DOHH2 (cell line): ENCODE measurements around the gene OSTF1.

Experiments used
- H3F3A ChIP-seq: fragments of 200-600 bp; sonication (generic), shearing (Covaris generic); 2 replicates; pipeline ENCODE4 v1.6.0; 2016; ENCODE audit warnings: antibody characterized with exemption, mild to moderate bottlenecking; ENCODE audit not compliant: control insufficient read depth, insufficient read depth
- H3K27ac ChIP-seq: fragments of 200-600 bp; sonication (generic); 2 replicates; pipeline ENCODE4 v1.5.1; 2014; ENCODE audit warnings: low read depth, mild to moderate bottlenecking, low read length, moderate library complexity
- H3K27me3 ChIP-seq: fragments of 200-600 bp; sonication (generic); 2 replicates; pipeline ENCODE4 v1.6.1; 2014; ENCODE audit warnings: mild to moderate bottlenecking, low read length, mixed read lengths; ENCODE audit not compliant: control insufficient read depth
- H3K36me3 ChIP-seq: fragments of 200-600 bp; sonication (generic); 2 replicates; pipeline ENCODE4 v1.6.1; 2014; ENCODE audit warnings: mild to moderate bottlenecking, low read length, moderate library complexity, mixed read lengths; ENCODE audit not compliant: control insufficient read depth
- H3K4me1 ChIP-seq: fragments of 200-600 bp; sonication (generic); 2 replicates; pipeline ENCODE4 v1.6.1; 2014; ENCODE audit warnings: mild to moderate bottlenecking, low read length, mixed read lengths; ENCODE audit not compliant: control insufficient read depth
- H3K4me2 ChIP-seq: fragments of 200-600 bp; sonication (generic); 2 replicates; pipeline ENCODE4 v1.6.0; 2014; ENCODE audit warnings: mild to moderate bottlenecking, low read length, moderate library complexity
- H3K4me3 ChIP-seq: fragments of 200-600 bp; sonication (generic); 2 replicates; pipeline ENCODE4 v1.5.1; 2014; ENCODE audit warnings: mild to moderate bottlenecking, low read length, mixed read lengths
- H3K79me2 ChIP-seq: fragments of 200-600 bp; sonication (generic); 2 replicates; pipeline ENCODE4 v1.6.1; 2014; ENCODE audit warnings: mild to moderate bottlenecking, low read length, mixed read lengths; ENCODE audit not compliant: control insufficient read depth
- H3K9me2 ChIP-seq: fragments of 200-600 bp; sonication (generic); replicated peaks from 2 replicates; pipeline ENCODE4 v1.6.1; 2014; ENCODE audit warnings: mild to moderate bottlenecking, low read length, mixed read lengths; ENCODE audit not compliant: control insufficient read depth
- H3K9me3 ChIP-seq: fragments of 200-600 bp; sonication (generic); 2 replicates; pipeline ENCODE4 v1.6.1; 2014; ENCODE audit warnings: antibody characterized with exemption, low read length, mixed read lengths; ENCODE audit not compliant: control insufficient read depth, insufficient read depth
- H4K20me1 ChIP-seq: fragments of 200-600 bp; sonication (generic); 2 replicates; pipeline ENCODE4 v1.6.0; 2014; ENCODE audit warnings: low read depth, mild to moderate bottlenecking, antibody characterized with exemption, low read length, moderate library complexity; ENCODE audit not compliant: control insufficient read depth, insufficient read depth
- CTCF ChIP-seq: fragments of 200-600 bp; sonication (generic); IDR thresholded peaks from one replicate; pipeline ENCODE4 v1.5.1; 2014; ENCODE audit warnings: antibody characterized with exemption, mild to moderate bottlenecking, low read depth, low read length; ENCODE audit not compliant: poor library complexity, severe bottlenecking
- EZH2phosphoT487 ChIP-seq: fragments of 200-600 bp; sonication (generic); IDR thresholded peaks from 2 replicates; pipeline ENCODE4 v1.6.1; 2017; ENCODE audit warnings: borderline replicate concordance, mild to moderate bottlenecking, antibody characterized with exemption, low read length, moderate library complexity, mixed read lengths

The OSTF1 gene

GRCh38 chr9:75051285-75051684, 37.0 kb upstream of the OSTF1 start:
- H3F3A ChIP-seq = no peaks in the 10 kb centered on the region
- no peaks in the 10 kb centered on the region for H3K9me2 ChIP-seq
- no peak for TF ChIP-seq EZH2phosphoT487
- TF ChIP-seq CTCF = no peak

GRCh38 chr9:75053869-75054268, 34.4 kb upstream of the OSTF1 start:
- H4K20me1 ChIP-seq = no peaks in the 10 kb centered on the region
- peaks cover 2% of the 10 kb centered on the region; the same call in 1 of the 2 replicates for H3K27me3 ChIP-seq
- no peaks in the 10 kb centered on the region for H3K9me2 ChIP-seq
- no peak for TF ChIP-seq EZH2phosphoT487
- no peak for TF ChIP-seq CTCF
- no peak overlapping the region for H3K4me3 ChIP-seq
- no peaks in the 10 kb centered on the region for H3K79me2 ChIP-seq
- no peaks in the 10 kb centered on the region for H3K9me3 ChIP-seq
- no peak overlapping the region for H3K27ac ChIP-seq
- no peaks in the 10 kb centered on the region for H3K4me1 ChIP-seq
- no peaks in the 10 kb centered on the region for H3K36me3 ChIP-seq
- no peaks in the 10 kb centered on the region for H3F3A ChIP-seq
- H3K4me2 ChIP-seq = no peak overlapping the region

More at GRCh38 chr9:75051285-75051684, 37.0 kb upstream of the OSTF1 start:
- Histone ChIP-seq H4K20me1 (no peaks in the 10 kb centered on the region), H3K9me3 (no peaks in the 10 kb centered on the region), H3K79me2 (no peaks in the 10 kb centered on the region), H3K27ac (no peak overlapping the region), H3K4me2 (no peak overlapping the region), H3K4me1 (no peaks in the 10 kb centered on the region), H3K27me3 (peaks cover 2% of the 10 kb centered on the region; the same call in 1 of the 2 replicates), H3K4me3 (no peak overlapping the region), H3K36me3 (no peaks in the 10 kb centered on the region)

- no peaks in the 10 kb centered on the region for H3K9me2 ChIP-seq
- no peaks in the 10 kb centered on the region for H4K20me1 ChIP-seq
- no peak overlapping the region for H3K27ac ChIP-seq
- no peak for TF ChIP-seq CTCF
- no peak for TF ChIP-seq EZH2phosphoT487
- H3K4me2 ChIP-seq = no peak overlapping the region
- H3K4me1 ChIP-seq = no peaks in the 10 kb centered on the region
- no peaks in the 10 kb centered on the region for H3K79me2 ChIP-seq
- H3K4me3 ChIP-seq = no peak overlapping the region
- H3K27me3 ChIP-seq = peaks cover 2% of the 10 kb centered on the region; the same call in 1 of the 2 replicates
- no peaks in the 10 kb centered on the region for H3K9me3 ChIP-seq
- H3F3A ChIP-seq = no peaks in the 10 kb centered on the region
- H3K36me3 ChIP-seq = no peaks in the 10 kb centered on the region
Observed at GRCh38 chr9:75054368-75055001, 33.8 kb upstream of the OSTF1 start.
